Lung (tissue), 12 donors: ENCODE data around the gene COL25A1. TPM values are rescaled to one million over a fixed set of nuclear protein-coding genes. Genes with fewer than 3 reads are reported as not detected.

ENCODE experiments used
- ATAC-seq: fragments of 200-7000 bp; cut with Tn5 transposase; one replicate; pipeline ENCODE4 v1.9.1; 2020; ENCODE audit warnings: moderate number of reproducible peaks; ENCODE audit not compliant: insufficient read depth, low FRiP score
- DNase-seq, 3 donors: peaks; one replicate each; pipeline ENCODE4 v3.0.0-alpha.2; 2013 to 2017
- H3K27ac ChIP-seq, 2 donors: one replicate each; pipeline ENCODE4 v1.5.1; 2013; ENCODE audit warnings: mild to moderate bottlenecking in 2 of 2, moderate library complexity in 2 of 2, control low read depth in 1 of 2, inconsistent platforms in 1 of 2, low read depth in 1 of 2, low read length in 1 of 2
- H3K27me3 ChIP-seq, 3 donors: one replicate each; pipeline ENCODE4 v1.5.1; 2013; ENCODE audit warnings: low read length in 2 of 3; ENCODE audit not compliant: control insufficient read depth in 3 of 3, insufficient read depth in 3 of 3
- H3K36me3 ChIP-seq, 4 donors: one replicate each; pipeline ENCODE4 v1.5.1; 2013; ENCODE audit warnings: low read length in 4 of 4, mild to moderate bottlenecking in 1 of 4, moderate library complexity in 1 of 4; ENCODE audit not compliant: control insufficient read depth in 4 of 4, insufficient read depth in 4 of 4
- H3K4me1 ChIP-seq, 5 donors: one replicate each; pipeline ENCODE4 v1.5.1; 2013; ENCODE audit warnings: low read length in 5 of 5, mild to moderate bottlenecking in 2 of 5, moderate library complexity in 1 of 5; ENCODE audit not compliant: control insufficient read depth in 5 of 5, insufficient read depth in 5 of 5
- H3K4me3 ChIP-seq: one replicate; pipeline ENCODE4 v1.5.1; 2013; ENCODE audit warnings: mild to moderate bottlenecking, control low read depth, moderate library complexity
- H3K9ac ChIP-seq, 2 donors: one replicate each; pipeline ENCODE4 v1.5.1; 2013; ENCODE audit warnings: low read length in 2 of 2, control low read depth in 1 of 2; ENCODE audit not compliant: insufficient read depth in 1 of 2
- H3K9me3 ChIP-seq, 4 donors: one replicate each; pipeline ENCODE4 v1.5.1; 2013; ENCODE audit warnings: low read length in 3 of 4, mild to moderate bottlenecking in 1 of 4, moderate library complexity in 1 of 4; ENCODE audit not compliant: control insufficient read depth in 4 of 4, insufficient read depth in 3 of 4
- WGBS, 2 donors: extraction: QIAGEN DNeasy Blood & Tissue Kit; methylation state at CpG; one replicate each; pipeline ENCODE4 v1.1.7; 2013; 5-methylcytosine and 5-hydroxymethylcytosine counted together
- polyA plus RNA-seq, 2 donors: library from polyadenylated mRNA; stranded (reverse); fragments of 200-250 nt; gene quantifications; one replicate each; pipeline ENCODE4 v1.2.1, GENCODE V29; 2013
- total RNA-seq, 2 donors: library from RNA; depleted of rRNA in 1 of 2; stranded (reverse); fragments of >200 nt in 1 of 2; gene quantifications; one replicate each; pipeline ENCODE4 v1.2.1, GENCODE V29; 2014 to 2021
- TF ChIP-seq, protein P1 (sequence below): IDR thresholded peaks from 2 replicates; pipeline ENCODE4 v1.5.1; 2012; ENCODE audit warnings: mild to moderate bottlenecking; ENCODE audit errors: control extremely low read depth, extremely low read depth
- donor health status: control.
- donor health status: control.
- donor health status: Bipolar disorder and iron deficiency.
- donor health status: healthy.
- donor health status: DM: yes; HTN: yes; CAD: no.

COL25A1 gene
- total and polyA plus RNA-seq, 4 donors: 0.06 to 3.5 (median 1.8) TPM

DNA sequence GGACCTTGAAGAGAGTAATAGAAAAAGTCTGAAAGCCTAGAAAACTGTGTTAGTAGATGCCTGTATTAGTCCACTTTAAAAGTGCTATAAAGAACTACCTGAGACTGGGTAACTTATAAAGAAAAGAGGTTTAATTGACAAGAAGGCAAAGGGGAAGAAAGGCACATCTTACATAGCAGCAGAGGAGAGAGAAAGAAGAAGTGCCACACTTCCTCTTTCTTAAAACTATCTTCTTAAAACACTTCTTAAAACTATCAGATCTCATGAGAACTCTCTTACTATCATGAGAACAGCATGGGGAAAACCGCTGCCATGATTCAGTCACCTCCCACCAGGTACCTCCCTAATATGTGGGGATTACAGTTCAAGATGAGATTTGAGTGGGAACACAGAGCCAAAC is 18.8 kb upstream of the COL25A1 start:
- Histone ChIP-seq H3K4me3 (no peak overlapping the region), H3K27ac (no peak overlapping the region), H3K9ac (no peak overlapping the region), H3K9me3 (peaks cover 0 to 13% (median 8%) of the 10 kb centered on the region in 4 donors), H3K4me1 (no peaks in the 10 kb centered on the region), H3K36me3 (no peaks in the 10 kb centered on the region), H3K27me3 (no peaks in the 10 kb centered on the region)
- DNase-seq (no peak), ATAC-seq (no peak)
- TF ChIP-seq, protein P1, sequence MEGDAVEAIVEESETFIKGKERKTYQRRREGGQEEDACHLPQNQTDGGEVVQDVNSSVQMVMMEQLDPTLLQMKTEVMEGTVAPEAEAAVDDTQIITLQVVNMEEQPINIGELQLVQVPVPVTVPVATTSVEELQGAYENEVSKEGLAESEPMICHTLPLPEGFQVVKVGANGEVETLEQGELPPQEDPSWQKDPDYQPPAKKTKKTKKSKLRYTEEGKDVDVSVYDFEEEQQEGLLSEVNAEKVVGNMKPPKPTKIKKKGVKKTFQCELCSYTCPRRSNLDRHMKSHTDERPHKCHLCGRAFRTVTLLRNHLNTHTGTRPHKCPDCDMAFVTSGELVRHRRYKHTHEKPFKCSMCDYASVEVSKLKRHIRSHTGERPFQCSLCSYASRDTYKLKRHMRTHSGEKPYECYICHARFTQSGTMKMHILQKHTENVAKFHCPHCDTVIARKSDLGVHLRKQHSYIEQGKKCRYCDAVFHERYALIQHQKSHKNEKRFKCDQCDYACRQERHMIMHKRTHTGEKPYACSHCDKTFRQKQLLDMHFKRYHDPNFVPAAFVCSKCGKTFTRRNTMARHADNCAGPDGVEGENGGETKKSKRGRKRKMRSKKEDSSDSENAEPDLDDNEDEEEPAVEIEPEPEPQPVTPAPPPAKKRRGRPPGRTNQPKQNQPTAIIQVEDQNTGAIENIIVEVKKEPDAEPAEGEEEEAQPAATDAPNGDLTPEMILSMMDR: no peak
- WGBS, 2 donors: 83 to 94% methylated on average over 1 of the region's 1 CpG

DNA sequence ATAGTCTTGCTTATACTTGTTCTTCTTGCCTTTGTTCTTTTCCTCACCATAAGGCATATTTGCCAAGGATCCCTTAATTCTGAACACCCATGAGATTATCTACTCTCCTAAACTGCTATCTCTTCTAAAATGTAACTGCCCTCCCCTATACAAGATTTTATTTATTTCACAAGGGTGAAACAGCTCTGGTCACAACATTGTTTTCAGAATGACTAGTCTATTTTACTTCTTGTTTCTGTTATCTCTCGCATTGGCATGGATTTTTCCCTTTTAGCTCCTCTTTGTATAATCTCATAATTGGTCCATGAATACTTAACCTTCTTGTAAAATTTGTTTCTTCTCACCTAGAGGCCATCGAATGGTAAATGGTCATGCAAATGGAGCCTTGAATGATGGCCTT is 17.2 kb upstream of the COL25A1 start:
- TF ChIP-seq, protein P1: no peak
- H3K9ac ChIP-seq: no peak overlapping the region
- no peak overlapping the region for H3K4me3 ChIP-seq
- peaks cover 0 to 13% (median 9%) of the 10 kb centered on the region in 4 donors for H3K9me3 ChIP-seq
- no peaks in the 10 kb centered on the region for H3K27me3 ChIP-seq
- no peak overlapping the region for H3K27ac ChIP-seq
- no peaks in the 10 kb centered on the region for H3K4me1 ChIP-seq
- H3K36me3 ChIP-seq: no peaks in the 10 kb centered on the region
- ATAC-seq: no peak
- 83 to 84% methylated on average over 2 of the region's 2 CpGs for WGBS, 2 donors
- DNase-seq: no peak

DNA sequence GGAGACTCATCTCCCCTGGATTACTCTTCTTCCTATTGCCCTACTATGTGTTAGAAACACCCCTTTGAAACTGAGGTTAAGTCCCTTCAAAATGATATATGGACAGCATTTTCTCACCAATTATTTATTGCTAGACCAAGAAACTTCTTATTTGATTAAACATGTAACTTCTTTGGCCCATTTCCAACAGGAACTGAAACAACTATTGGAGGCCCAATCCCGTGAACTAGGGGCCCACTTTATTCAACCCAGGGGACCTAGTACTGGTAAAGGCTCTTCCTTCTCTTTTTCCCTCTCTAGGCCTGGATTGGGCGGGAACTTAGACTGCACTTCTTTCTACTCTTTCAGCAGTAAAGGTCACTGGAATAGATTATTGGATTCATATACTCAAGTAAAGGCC is 16.7 kb upstream of the COL25A1 start:
- Histone ChIP-seq H3K36me3 (no peaks in the 10 kb centered on the region), H3K27ac (no peak overlapping the region), H3K4me3 (no peak overlapping the region), H3K4me1 (no peaks in the 10 kb centered on the region), H3K9me3 (peaks cover 0 to 14% (median 6%) of the 10 kb centered on the region in 4 donors), H3K27me3 (no peaks in the 10 kb centered on the region), H3K9ac (no peak overlapping the region)
- TF ChIP-seq, protein P1: no peak
- ATAC-seq: no peak
- DNase-seq: no peak
- 68 to 73% methylated on average over 2 of the region's 2 CpGs for WGBS, 2 donors

DNA sequence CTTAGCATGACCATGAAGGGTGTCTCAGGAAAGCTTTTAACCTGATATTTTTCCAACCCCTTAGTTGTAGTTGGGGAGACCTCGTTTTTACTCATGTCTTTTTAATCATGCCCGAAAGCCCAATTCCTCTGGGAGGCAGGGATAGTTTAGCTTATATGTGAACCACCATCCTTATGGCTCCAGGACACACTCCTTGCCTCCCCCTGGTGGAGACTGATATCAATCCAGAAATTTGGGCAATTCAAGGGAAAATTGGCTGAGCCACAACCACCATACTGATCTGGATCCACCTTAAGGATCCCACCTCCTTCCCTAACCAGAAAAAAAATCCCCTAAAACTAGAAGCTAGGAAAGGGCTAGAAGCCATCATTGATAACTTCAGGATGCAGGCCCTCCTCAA is 13.4 kb upstream of the COL25A1 start:
- H3K4me1 ChIP-seq: no peaks in the 10 kb centered on the region
- no peak for ATAC-seq
- H3K4me3 ChIP-seq: no peak overlapping the region
- H3K9ac ChIP-seq: no peak overlapping the region
- H3K27ac ChIP-seq: no peak overlapping the region
- DNase-seq: no peak
- no peaks in the 10 kb centered on the region for H3K27me3 ChIP-seq
- 91 to 93% methylated on average over 2 of the region's 2 CpGs for WGBS, 2 donors
- TF ChIP-seq, protein P1: no peak
- H3K36me3 ChIP-seq: no peaks in the 10 kb centered on the region
- peaks cover 0 to 13% (median 10%) of the 10 kb centered on the region in 4 donors for H3K9me3 ChIP-seq
